NCI-H1092 treated with DMSO at 0.1 percent for 48 hours (cell line): ENCODE data around the gene KRTAP5-9.
"Not testable (repeated sequence)": the region's sequence is repeated elsewhere in the genome, so short reads cannot be mapped to it uniquely, and the experiment has no call there.

Experiments used
- DNase-seq: peaks from one replicate; lab custom pipeline; 2025; lab: John Stamatoyannopoulos, UW

KRTAP5-9 gene, protein sequence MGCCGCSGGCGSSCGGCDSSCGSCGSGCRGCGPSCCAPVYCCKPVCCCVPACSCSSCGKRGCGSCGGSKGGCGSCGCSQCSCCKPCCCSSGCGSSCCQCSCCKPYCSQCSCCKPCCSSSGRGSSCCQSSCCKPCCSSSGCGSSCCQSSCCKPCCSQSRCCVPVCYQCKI

DNA sequence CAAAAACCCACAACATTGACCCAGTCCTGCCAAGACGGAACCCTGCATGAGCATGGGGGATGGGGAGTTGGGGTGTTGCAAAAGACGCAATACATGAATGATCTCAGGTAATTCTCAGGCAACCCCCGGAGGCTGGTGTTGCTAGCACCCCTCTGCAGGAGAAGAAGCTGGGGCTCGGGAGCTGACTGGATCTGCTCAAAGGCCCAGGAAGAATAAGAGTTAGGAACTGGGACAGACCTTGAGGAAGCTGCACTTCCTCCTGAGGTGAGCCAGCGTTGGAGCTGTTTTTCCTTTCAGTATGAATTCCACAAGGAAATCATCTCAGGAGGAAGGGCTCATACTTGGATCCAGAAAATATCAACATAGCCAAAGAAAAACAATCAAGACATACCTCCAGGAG, at the start of gene KRTAP5-9:
TSS of gene KRTAP5-9 (plus strand) at position 301 of the 400 bp plus-strand sequence. CDS start 238 bp downstream, outside the sequence.
- no peak for DNase-seq

- no peak for DNase-seq
These were observed 49.1 kb upstream of the KRTAP5-9 start for GRCh38 chr11:71499125-71499524.

- DNase-seq, result no peak
These were observed 48.7 kb upstream of the KRTAP5-9 start for GRCh38 chr11:71499546-71499945.

GRCh38 chr11:71500601-71501021, 47.6 kb upstream of the KRTAP5-9 start:
- DNase-seq, result no peak

- no peak for DNase-seq
These were observed 46.9 kb upstream of the KRTAP5-9 start for GRCh38 chr11:71501071-71501985.

GRCh38 chr11:71502026-71502425, 46.2 kb upstream of the KRTAP5-9 start:
- DNase-seq, result no peak

DNA sequence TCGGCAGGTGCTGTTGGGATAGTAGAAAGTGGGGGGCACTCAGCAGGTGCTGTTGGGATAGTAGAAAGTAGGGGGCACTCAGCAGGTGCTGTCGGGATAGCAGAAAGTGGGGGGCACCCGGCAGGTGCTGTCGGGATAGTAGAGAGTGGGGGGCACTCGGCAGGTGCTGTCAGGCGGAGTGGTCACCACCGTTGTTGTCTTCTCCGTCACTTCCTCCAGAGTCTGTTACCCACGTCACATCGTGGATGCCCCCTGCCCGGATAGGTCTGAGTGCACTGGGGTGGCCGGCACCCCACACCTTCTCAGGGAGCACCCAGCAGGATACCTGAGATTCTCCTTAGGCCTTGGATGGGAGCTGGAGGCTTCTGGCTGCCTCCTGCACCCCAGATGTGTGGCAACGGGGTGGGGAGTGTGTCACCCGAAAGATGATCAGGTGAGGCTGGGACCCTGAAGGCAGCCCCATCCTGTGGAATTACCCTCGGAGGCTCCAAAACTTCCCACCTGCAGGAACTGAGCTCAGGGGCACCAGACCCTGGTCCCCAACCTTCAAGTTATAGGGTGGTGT, 45.3 kb upstream of the KRTAP5-9 start:
- no peak for DNase-seq

- DNase-seq, result peak; percentile 15
These were observed 43.7 kb upstream of the KRTAP5-9 start for GRCh38 chr11:71504531-71504930.

DNA sequence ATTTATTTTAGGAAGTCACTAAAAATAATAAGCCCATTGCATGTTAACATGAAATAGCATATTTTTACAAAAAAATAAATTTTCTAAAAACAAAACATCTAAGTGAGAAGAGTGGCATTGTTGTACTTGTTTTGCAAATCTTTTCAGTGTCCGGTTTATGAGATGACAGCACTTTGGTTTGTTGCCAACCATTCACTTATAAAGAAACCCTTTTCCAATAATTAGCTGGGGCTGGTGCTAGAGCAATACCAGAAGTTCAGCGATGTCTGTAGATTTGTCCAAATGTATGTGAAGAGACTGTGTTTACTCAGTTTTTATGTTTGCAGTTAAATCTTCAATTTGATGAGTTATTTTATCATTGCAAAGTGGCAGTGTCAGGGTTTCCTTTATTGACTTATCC, 43.2 kb upstream of the KRTAP5-9 start:
- peak; percentile 26 for DNase-seq

DNA sequence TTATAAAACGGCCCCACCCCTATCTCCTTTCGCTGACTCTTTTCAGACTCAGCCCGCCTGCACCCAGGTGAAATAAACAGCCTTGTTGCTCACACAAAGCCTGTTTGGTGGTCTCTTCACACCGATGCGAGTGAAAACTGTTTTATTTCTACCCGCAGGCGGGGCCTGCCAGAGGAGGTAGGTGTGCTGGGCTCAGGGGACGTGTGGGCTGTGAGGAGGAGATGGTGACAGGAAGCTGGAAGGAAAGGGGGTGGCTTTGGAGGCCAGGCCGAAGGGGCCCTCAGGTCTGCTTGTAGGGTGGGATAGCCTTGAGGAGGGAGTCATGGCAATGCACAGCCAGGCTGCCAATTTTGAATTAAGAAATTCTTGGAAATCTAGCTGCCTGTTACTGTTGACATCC, 42.4 kb upstream of the KRTAP5-9 start:
- no peak for DNase-seq

DNA sequence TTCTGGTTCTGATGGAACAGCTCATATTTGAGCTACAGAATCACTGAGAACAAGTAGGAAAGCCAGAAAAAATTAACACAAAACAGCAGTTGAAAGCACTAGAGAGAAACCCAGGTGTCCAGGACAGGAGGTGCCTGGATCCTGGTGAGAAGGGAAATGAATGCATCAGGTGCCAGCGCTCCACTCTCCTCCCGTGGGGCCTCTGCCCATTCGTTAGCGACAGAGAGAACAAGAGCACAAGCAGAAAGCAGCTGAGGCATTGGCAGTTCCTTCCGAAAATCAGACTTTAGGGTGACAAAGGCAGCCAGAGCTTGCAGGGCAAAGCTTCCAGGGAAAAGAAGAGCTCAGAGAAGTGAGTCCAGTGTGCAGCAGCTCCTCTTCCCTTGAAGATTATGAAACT, 41.1 kb upstream of the KRTAP5-9 start:
- no peak for DNase-seq

DNA sequence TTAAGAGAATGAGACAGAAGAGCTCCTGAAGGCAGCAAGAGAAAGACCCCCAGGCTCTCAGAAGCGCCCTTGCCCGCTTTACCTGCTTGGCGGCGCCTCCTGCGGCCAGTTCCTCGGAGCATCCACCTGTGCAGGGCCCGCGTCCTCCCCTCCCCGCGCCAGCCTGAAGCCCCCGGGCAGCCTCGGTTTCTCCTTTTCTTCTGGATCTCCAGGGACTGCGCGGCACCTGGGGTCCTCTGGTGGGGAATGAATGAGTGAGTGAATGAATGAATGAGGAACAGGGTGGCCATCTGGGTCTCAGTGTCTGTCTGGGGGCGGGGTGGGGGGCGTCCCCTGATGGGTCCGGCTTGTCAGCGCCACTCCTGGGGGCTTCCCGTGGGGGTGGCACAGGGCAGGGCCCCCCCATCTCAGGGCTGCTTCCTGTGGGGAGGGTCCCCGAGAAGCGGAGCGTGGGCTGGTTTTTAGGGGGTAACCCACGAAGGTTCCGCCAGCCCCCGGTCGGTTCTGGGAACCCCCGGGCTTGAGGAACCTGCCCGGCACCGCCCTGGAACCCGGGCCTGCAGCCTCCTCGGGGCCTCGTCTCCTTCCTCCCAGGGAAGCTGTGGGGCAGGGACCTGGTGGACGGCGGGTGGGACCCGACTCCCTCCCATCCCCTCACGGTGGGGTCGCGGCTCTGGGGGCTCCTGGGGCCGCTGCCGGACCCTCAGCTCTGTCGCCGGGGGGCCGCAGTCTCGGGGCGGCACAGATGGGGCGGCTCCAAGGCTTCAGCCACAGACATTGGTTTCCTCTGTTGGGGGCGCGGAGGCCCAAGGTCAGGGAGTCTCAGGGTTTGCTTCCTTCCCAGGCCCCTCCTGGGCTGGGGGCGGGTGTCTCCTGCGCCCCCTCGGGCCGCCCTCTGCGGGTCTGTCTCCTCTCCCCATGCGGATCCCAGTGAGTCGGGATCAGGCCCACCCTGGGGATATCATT, 29.4 kb upstream of the KRTAP5-9 start:
- no peak for DNase-seq

DNA sequence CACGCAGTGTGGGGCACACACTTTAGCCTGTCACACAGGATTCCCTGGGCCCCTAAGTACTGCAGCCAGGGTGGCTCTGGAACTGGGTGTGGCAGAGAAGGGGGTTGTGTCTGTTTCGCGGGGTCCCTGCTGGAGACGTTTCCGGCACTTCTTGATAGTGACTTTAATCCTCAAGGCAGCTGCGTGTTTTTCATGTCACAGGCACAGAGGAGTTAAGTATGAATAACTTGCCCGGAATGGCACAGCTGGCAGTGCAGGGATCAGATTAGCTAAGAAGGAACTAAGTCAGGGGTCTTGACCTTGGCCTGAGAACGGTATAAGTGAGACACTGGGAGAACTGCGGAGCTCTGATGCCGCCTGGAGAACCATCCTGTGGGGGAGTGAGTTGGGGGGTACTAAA, 28.7 kb upstream of the KRTAP5-9 start:
- no peak for DNase-seq

DNA sequence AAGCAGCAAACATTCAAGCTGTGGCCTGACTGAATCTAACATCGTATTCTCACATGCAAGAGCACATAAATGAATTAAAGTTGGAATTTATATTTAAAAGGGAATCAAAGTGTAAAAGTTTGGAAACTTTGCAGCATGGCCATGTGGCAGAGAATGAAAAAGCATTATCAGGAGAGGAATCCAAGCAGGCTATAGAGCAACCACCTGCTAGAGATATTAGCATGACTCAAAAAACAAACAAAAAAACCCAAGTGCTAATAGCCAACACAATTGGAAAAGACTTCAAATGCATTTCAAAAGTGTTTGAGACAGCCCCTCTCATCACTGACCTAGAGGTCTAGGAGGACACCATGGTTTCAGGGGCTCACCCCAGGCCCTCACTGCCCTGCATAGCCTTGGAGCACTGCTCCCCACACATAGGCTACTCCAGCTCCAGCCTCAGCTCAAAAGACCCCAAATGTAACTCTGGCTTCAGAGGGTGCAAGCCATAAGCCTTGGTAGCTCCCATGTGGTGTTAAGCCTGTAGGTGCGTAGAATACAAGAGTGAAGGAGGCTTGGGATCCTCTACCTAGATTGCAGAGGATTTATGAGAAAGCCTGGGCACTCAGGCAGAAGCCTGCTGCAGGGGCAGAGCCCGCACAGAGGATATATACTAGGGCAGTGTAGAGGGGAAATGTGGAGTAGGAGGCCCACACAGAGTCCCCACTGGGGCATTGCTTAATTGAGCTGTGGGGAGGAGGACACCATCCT, 22.9 kb upstream of the KRTAP5-9 start:
- no peak for DNase-seq

- DNase-seq, result no peak
These were observed 22.2 kb upstream of the KRTAP5-9 start for GRCh38 chr11:71525938-71526495.

- not testable (repeated sequence) for DNase-seq
These were observed 21.2 kb upstream of the KRTAP5-9 start, which contains the start of gene KRTAP5-7 for GRCh38 chr11:71526796-71527575. KRTAP5-7 (plus strand) TSS chr11:71527267; CDS start chr11:71527301, 34 bp downstream.

DNA sequence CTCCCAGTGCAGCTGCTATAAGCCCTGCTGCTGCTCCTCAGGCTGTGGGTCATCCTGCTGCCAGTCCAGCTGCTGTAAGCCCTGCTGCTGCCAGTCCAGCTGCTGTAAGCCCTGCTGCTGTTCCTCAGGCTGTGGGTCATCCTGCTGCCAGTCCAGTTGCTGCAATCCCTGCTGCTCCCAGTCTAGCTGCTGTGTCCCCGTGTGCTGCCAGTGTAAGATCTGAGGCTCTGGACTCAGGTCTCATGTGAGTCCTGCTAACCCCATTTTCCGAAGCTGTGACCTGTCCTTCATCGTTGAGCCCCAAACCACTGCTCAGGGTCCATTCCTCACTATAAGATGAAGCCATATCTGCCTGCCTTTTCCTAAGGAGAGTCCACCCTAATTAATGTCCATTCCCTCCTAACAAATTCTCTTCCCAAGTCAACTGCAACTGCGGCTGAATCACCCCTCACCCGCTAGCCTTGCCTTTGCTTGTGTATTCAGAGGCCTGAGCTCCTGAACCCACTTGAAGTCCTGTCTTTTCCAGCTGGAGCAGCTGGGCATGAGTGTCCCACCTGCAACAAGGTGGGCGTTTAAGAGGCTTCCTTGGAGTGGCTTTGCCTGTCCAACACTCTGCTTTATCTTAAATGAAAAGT, 20.5 kb upstream of the KRTAP5-9 start:
- DNase-seq, result no peak

- DNase-seq, result no peak
These were observed 17.6 kb upstream of the KRTAP5-9 start for GRCh38 chr11:71530602-71531001.

GRCh38 chr11:71532036-71532610, 16.1 kb upstream of the KRTAP5-9 start:
- DNase-seq, result no peak
